RWPE1 (cell line): ENCODE data around the gene PCBP3.

ENCODE experiments used
- CTCF ChIA-PET: fragments of 350-600 bp; sonication (Branson Sonifier 250); formaldehyde crosslinking; extraction: SDS; loops from one replicate; lab custom pipeline; 2021; lab: Yijun Ruan, JAX
- POLR2A ChIA-PET: fragments of 400-600 bp; formaldehyde crosslinking; extraction: SDS; loops from one replicate; lab custom pipeline; 2020; ENCODE audit warnings: antibody characterized with exemption; ENCODE audit not compliant: low non-redundant PET; lab: Yijun Ruan, JAX
- DNase-seq: peaks from one replicate; pipeline ENCODE4 v3.0.0; 2012; ENCODE audit warnings: low spot score
- H3K27ac ChIP-seq: fragments of 450-650 bp; 2 replicates; pipeline ENCODE4 v1.5.1; 2017
- CTCF ChIP-seq: fragments of 450-650 bp; conservative IDR thresholded peaks from 2 replicates; pipeline ENCODE4 v1.5.1; 2017; ENCODE audit warnings: low read depth, mild to moderate bottlenecking

Gene PCBP3

GRCh38 chr21:45990741-45991605 lies 347.4 kb downstream of the PCBP3 start:
- no peak for DNase-seq
- POLR2A ChIA-PET, result no interaction called here
- no peak for TF ChIP-seq CTCF
- CTCF ChIA-PET, result interaction anchor here (0.9 kb wide), 1 partner anchor 152 kb away, joined by 3 read pairs; no protein-coding TSS in a partner anchor
- H3K27ac ChIP-seq, result no peak overlapping the region

GRCh38 chr21:45991606-45992300 lies 348.2 kb downstream of the PCBP3 start:
- POLR2A ChIA-PET, result no interaction called here
- CTCF ChIA-PET, result interaction anchor here (0.9 kb wide), 1 partner anchor 151 kb away, joined by 3 read pairs; no protein-coding TSS in a partner anchor
- no peak for TF ChIP-seq CTCF
- no peak overlapping the region for H3K27ac ChIP-seq
- no peak for DNase-seq
